ENCODE measurements around the gene NFATC3.
A peak's percentile ranks its signal among the peaks of the same experiment; 100 is the strongest.

Gene NFATC3

DNA sequence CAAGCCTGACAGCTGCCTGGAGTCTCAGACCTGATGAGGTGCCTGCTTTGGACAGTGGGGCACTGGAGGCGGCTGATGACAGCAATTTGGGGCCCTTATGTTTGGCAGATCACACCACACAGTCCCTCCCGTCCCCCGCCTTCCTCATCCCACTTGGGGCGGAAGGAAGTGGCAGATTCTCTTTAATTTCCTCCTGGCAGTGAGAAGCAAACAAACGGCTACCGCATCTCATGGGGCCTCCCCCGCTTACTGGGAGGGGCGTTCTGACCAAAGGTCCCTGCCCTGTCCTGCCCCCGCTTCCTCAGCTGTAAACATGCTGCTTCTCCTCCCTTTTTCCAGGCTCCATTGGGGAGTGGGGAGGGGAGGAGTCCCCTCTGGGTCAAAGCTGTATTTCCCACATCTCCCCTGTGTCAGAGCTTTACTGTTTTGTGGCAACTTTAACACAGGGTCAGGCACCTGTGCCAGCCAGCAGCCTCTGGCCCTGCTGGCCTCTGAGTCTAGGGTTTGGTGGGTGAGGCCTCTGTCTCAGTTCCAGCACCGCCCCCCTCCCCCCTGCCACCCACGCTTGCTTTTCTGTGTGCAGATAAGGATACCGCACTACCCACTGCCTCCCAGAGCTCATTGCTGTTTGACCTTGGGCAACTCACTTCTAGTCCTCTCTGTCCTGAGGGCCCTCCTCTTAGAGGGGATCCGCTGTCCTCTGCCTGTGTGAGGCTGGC, 5.4 kb upstream of the NFATC3 start:
- Histone ChIP-seq H3K9ac (ENCODE audit: low read depth in 1 of 2, low read length in 2 of 2) (peak overlapping the region; percentile 41 to 69), H3K4me1 (ENCODE audit: control insufficient read depth in 2 of 2, insufficient read depth in 2 of 2, low read length in 2 of 2) (peaks cover 51 to 55% of the 10 kb centered on the region in 2 donors), H3K27ac (ENCODE audit: low read depth in 2 of 2, low read length in 2 of 2) (peak overlapping the region; percentile 91 to 95), H3K4me3 (ENCODE audit: low read length in 2 of 2) (peak overlapping the region; percentile 10 to 57), H3K27me3 (ENCODE audit: control insufficient read depth in 2 of 2, insufficient read depth in 2 of 2, low read length in 2 of 2) (no peaks in the 10 kb centered on the region), H3K9me3 (ENCODE audit: control insufficient read depth in 2 of 2, low read length in 2 of 2) (no peaks in the 10 kb centered on the region), H3K36me3 (ENCODE audit: control insufficient read depth in 2 of 2, insufficient read depth in 2 of 2, low read length in 2 of 2) (peaks cover 3 to 16% of the 10 kb centered on the region in 2 donors)

GRCh38 chr16:68081861-68082628, 3.1 kb upstream of the NFATC3 start:
- Histone ChIP-seq H3K9ac (ENCODE audit: low read depth in 1 of 2, low read length in 2 of 2) (no peak overlapping the region), H3K27me3 (ENCODE audit: control insufficient read depth in 2 of 2, insufficient read depth in 2 of 2, low read length in 2 of 2) (no peaks in the 10 kb centered on the region), H3K9me3 (ENCODE audit: control insufficient read depth in 2 of 2, low read length in 2 of 2) (no peaks in the 10 kb centered on the region), H3K36me3 (ENCODE audit: control insufficient read depth in 2 of 2, insufficient read depth in 2 of 2, low read length in 2 of 2) (peaks cover 0 to 7% of the 10 kb centered on the region in 2 donors), H3K27ac (ENCODE audit: low read depth in 2 of 2, low read length in 2 of 2) (peak overlapping the region in 1 of 2 donors; percentile 23), H3K4me1 (ENCODE audit: control insufficient read depth in 2 of 2, insufficient read depth in 2 of 2, low read length in 2 of 2) (peaks cover 54 to 59% of the 10 kb centered on the region in 2 donors), H3K4me3 (ENCODE audit: low read length in 2 of 2) (no peak overlapping the region)

- H3K4me1 ChIP-seq (ENCODE audit: control insufficient read depth in 2 of 2, insufficient read depth in 2 of 2, low read length in 2 of 2): peaks cover 55 to 60% of the 10 kb centered on the region in 2 donors
- H3K36me3 ChIP-seq (ENCODE audit: control insufficient read depth in 2 of 2, insufficient read depth in 2 of 2, low read length in 2 of 2): peaks cover 0 to 5% of the 10 kb centered on the region in 2 donors
- no peaks in the 10 kb centered on the region for H3K9me3 ChIP-seq (ENCODE audit: control insufficient read depth in 2 of 2, low read length in 2 of 2)
- peak overlapping the region in 1 of 2 donors; percentile 15 for H3K9ac ChIP-seq (ENCODE audit: low read depth in 1 of 2, low read length in 2 of 2)
- no peaks in the 10 kb centered on the region for H3K27me3 ChIP-seq (ENCODE audit: control insufficient read depth in 2 of 2, insufficient read depth in 2 of 2, low read length in 2 of 2)
- H3K27ac ChIP-seq (ENCODE audit: low read depth in 2 of 2, low read length in 2 of 2): no peak overlapping the region
- no peak overlapping the region for H3K4me3 ChIP-seq (ENCODE audit: low read length in 2 of 2)
Observed at GRCh38 chr16:68082629-68083238, 2.4 kb upstream of the NFATC3 start.

- Histone ChIP-seq H3K27ac (ENCODE audit: low read depth in 2 of 2, low read length in 2 of 2) (peak overlapping the region; percentile 96 to 98), H3K4me3 (ENCODE audit: low read length in 2 of 2) (no peak overlapping the region), H3K36me3 (ENCODE audit: control insufficient read depth in 2 of 2, insufficient read depth in 2 of 2, low read length in 2 of 2) (no peaks in the 10 kb centered on the region), H3K4me1 (ENCODE audit: control insufficient read depth in 2 of 2, insufficient read depth in 2 of 2, low read length in 2 of 2) (peaks cover 52 to 56% of the 10 kb centered on the region in 2 donors), H3K9ac (ENCODE audit: low read depth in 1 of 2, low read length in 2 of 2) (peak overlapping the region in 1 of 2 donors; percentile 15), H3K27me3 (ENCODE audit: control insufficient read depth in 2 of 2, insufficient read depth in 2 of 2, low read length in 2 of 2) (no peaks in the 10 kb centered on the region), H3K9me3 (ENCODE audit: control insufficient read depth in 2 of 2, low read length in 2 of 2) (no peaks in the 10 kb centered on the region)
Observed at GRCh38 chr16:68083239-68083781, 1.9 kb upstream of the NFATC3 start.

DNA sequence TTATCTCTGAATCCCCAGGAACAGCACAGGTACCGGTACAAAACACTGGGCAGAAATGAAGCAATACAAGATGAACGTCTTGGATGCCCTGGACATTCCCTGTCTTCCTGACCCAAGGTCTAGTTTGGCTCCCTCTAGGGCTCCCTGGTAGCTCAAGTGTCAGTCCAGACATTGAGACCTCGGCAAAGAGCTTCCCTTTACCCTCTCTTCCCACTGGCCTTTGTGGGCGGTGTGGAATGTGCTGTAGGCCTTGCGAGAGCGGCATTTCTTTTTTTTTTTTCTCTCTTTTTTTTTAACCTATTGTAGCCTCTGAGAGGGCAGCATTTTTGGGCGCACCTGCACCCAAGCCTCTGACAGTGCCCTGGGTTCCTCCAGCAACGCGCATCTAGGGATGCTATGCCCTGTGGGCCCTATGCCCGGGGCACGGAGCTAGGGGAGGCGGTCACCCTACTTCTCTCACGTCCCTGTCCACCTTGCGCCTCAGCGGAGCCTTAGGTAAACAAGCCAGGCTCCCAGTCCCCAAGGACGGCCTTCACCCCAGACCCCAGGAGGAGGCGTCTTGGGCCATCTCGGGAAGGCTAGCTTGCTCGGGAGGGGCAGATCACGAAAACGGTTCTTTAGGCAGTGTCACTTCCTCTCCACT, 1.2 kb upstream of the NFATC3 start:
- Histone ChIP-seq H3K4me3 (ENCODE audit: low read length in 2 of 2) (peak overlapping the region; percentile 82 to 92), H3K9me3 (ENCODE audit: control insufficient read depth in 2 of 2, low read length in 2 of 2) (no peaks in the 10 kb centered on the region), H3K27me3 (ENCODE audit: control insufficient read depth in 2 of 2, insufficient read depth in 2 of 2, low read length in 2 of 2) (no peaks in the 10 kb centered on the region), H3K4me1 (ENCODE audit: control insufficient read depth in 2 of 2, insufficient read depth in 2 of 2, low read length in 2 of 2) (peaks cover 45 to 49% of the 10 kb centered on the region in 2 donors), H3K27ac (ENCODE audit: low read depth in 2 of 2, low read length in 2 of 2) (peak overlapping the region; percentile 96 to 98), H3K36me3 (ENCODE audit: control insufficient read depth in 2 of 2, insufficient read depth in 2 of 2, low read length in 2 of 2) (no peaks in the 10 kb centered on the region), H3K9ac (ENCODE audit: low read depth in 1 of 2, low read length in 2 of 2) (peak overlapping the region; percentile 92 to 95)

- H3K4me1 ChIP-seq (ENCODE audit: control insufficient read depth in 2 of 2, insufficient read depth in 2 of 2, low read length in 2 of 2): peaks cover 38 to 42% of the 10 kb centered on the region in 2 donors
- H3K9me3 ChIP-seq (ENCODE audit: control insufficient read depth in 2 of 2, low read length in 2 of 2): no peaks in the 10 kb centered on the region
- H3K27me3 ChIP-seq (ENCODE audit: control insufficient read depth in 2 of 2, insufficient read depth in 2 of 2, low read length in 2 of 2): no peaks in the 10 kb centered on the region
- H3K27ac ChIP-seq (ENCODE audit: low read depth in 2 of 2, low read length in 2 of 2): peak overlapping the region; percentile 96 to 98
- H3K4me3 ChIP-seq (ENCODE audit: low read length in 2 of 2): peak overlapping the region; percentile 82 to 92
- peak overlapping the region; percentile 92 to 95 for H3K9ac ChIP-seq (ENCODE audit: low read depth in 1 of 2, low read length in 2 of 2)
- no peaks in the 10 kb centered on the region for H3K36me3 ChIP-seq (ENCODE audit: control insufficient read depth in 2 of 2, insufficient read depth in 2 of 2, low read length in 2 of 2)
Observed at GRCh38 chr16:68084504-68085258, 489 bp upstream of the NFATC3 start.

GRCh38 chr16:68086336-68086841, 1.2 kb downstream of the NFATC3 start:
- Histone ChIP-seq H3K4me1 (ENCODE audit: control insufficient read depth in 2 of 2, insufficient read depth in 2 of 2, low read length in 2 of 2) (peaks cover 29 to 37% of the 10 kb centered on the region in 2 donors), H3K4me3 (ENCODE audit: low read length in 2 of 2) (peak overlapping the region; percentile 83 to 96), H3K27ac (ENCODE audit: low read depth in 2 of 2, low read length in 2 of 2) (peak overlapping the region; percentile 37 to 92), H3K36me3 (ENCODE audit: control insufficient read depth in 2 of 2, insufficient read depth in 2 of 2, low read length in 2 of 2) (no peaks in the 10 kb centered on the region), H3K9me3 (ENCODE audit: control insufficient read depth in 2 of 2, low read length in 2 of 2) (no peaks in the 10 kb centered on the region), H3K9ac (ENCODE audit: low read depth in 1 of 2, low read length in 2 of 2) (peak overlapping the region; percentile 71 to 79), H3K27me3 (ENCODE audit: control insufficient read depth in 2 of 2, insufficient read depth in 2 of 2, low read length in 2 of 2) (no peaks in the 10 kb centered on the region)

DNA sequence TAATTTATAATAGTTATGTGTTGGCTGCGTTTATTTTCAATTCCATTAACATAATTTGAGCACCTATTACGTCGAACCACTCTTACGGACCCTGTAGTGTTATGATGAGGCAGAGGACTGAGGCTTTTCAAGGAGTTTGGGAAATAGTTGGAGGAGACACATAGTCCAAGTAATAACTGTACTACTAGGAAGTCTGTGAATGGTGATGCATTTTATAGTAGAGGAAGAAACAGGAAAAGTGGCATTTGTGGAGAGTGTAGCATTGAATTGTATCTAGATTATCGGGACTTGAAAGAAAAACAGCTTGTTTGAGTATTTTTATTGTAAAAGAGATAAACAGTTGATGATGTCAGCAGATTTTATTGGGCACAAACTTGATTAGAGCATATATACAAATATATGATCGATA, 1.7 kb downstream of the NFATC3 start:
- Histone ChIP-seq H3K4me1 (ENCODE audit: control insufficient read depth in 2 of 2, insufficient read depth in 2 of 2, low read length in 2 of 2) (peaks cover 25 to 32% of the 10 kb centered on the region in 2 donors), H3K36me3 (ENCODE audit: control insufficient read depth in 2 of 2, insufficient read depth in 2 of 2, low read length in 2 of 2) (no peaks in the 10 kb centered on the region), H3K4me3 (ENCODE audit: low read length in 2 of 2) (peak overlapping the region; percentile 83 to 96), H3K9ac (ENCODE audit: low read depth in 1 of 2, low read length in 2 of 2) (peak overlapping the region; percentile 71 to 79), H3K27ac (ENCODE audit: low read depth in 2 of 2, low read length in 2 of 2) (peak overlapping the region; percentile 4 to 37), H3K27me3 (ENCODE audit: control insufficient read depth in 2 of 2, insufficient read depth in 2 of 2, low read length in 2 of 2) (no peaks in the 10 kb centered on the region), H3K9me3 (ENCODE audit: control insufficient read depth in 2 of 2, low read length in 2 of 2) (no peaks in the 10 kb centered on the region)

DNA sequence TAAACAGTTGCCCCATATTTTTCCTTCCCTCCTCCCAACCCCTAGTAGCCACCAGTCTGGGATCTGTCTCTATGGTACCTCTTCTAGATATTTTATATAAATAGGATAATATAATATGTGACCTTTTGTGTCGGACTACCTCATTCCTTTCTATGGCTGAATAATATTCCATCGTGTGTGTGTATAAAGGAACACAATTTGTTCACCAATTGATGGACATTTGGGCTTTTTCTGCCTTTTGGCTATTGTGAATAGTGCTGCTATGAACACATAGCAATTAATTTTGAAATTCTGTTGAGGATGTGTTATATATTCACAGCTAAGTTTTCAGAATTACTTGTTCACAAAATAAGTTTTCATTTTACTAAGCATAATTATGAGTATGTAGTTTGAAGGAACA, 2.5 kb downstream of the NFATC3 start:
- Histone ChIP-seq H3K4me1 (ENCODE audit: control insufficient read depth in 2 of 2, insufficient read depth in 2 of 2, low read length in 2 of 2) (peaks cover 22 to 28% of the 10 kb centered on the region in 2 donors), H3K9ac (ENCODE audit: low read depth in 1 of 2, low read length in 2 of 2) (no peak overlapping the region), H3K36me3 (ENCODE audit: control insufficient read depth in 2 of 2, insufficient read depth in 2 of 2, low read length in 2 of 2) (no peaks in the 10 kb centered on the region), H3K9me3 (ENCODE audit: control insufficient read depth in 2 of 2, low read length in 2 of 2) (no peaks in the 10 kb centered on the region), H3K27ac (ENCODE audit: low read depth in 2 of 2, low read length in 2 of 2) (no peak overlapping the region), H3K4me3 (ENCODE audit: low read length in 2 of 2) (no peak overlapping the region), H3K27me3 (ENCODE audit: control insufficient read depth in 2 of 2, insufficient read depth in 2 of 2, low read length in 2 of 2) (no peaks in the 10 kb centered on the region)

Data from mucosa of rectum (tissue), 2 donors.